IPS-11a (cell line): Measurements from ENCODE around the gene MYPN.
"Not testable (repeated sequence)": the region's sequence is repeated elsewhere in the genome, so short reads cannot be mapped to it uniquely, and the experiment has no call there.

Experiments
- H3K4me3 ChIP-seq: one replicate; pipeline ENCODE4 v1.5.1; 2013; ENCODE audit warnings: low read depth, low read length, control low read depth

MYPN gene

GRCh38 chr10:68166871-68167585 is 57.7 kb downstream of the MYPN start:
- no peak overlapping the region for H3K4me3 ChIP-seq

GRCh38 chr10:68167586-68168189 is 58.4 kb downstream of the MYPN start:
- no peak overlapping the region for H3K4me3 ChIP-seq

GRCh38 chr10:68171539-68172080 is 62.3 kb downstream of the MYPN start:
- no peak overlapping the region for H3K4me3 ChIP-seq

- no peak overlapping the region for H3K4me3 ChIP-seq
Measured at GRCh38 chr10:68172324-68172723, 63.0 kb downstream of the MYPN start.

- H3K4me3 ChIP-seq = no peak overlapping the region
Measured at GRCh38 chr10:68175949-68176348, 66.7 kb downstream of the MYPN start.

- H3K4me3 ChIP-seq = no peak overlapping the region
Measured at GRCh38 chr10:68176797-68177196, 67.5 kb downstream of the MYPN start.

DNA sequence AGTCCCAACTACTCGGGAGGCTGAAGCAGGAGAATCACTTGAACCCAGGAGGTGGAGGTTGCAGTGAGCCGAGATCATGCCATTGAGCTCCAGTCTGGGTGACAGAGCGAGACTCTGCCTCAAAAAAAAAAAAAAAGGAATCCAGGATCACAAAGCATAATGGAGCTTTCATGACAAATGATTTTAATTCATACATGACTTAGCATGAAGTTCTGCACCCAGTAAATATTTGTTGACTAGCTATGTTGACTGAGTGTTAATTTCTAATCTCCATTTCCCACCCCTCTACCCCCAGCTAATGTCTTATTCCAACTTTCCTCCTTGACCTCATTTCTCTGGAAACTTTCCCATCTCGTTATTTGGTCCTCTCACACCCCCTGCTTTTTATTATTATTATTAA is 69.3 kb downstream of the MYPN start:
- no peak overlapping the region for H3K4me3 ChIP-seq

- H3K4me3 ChIP-seq = no peak overlapping the region
Measured at GRCh38 chr10:68179016-68179415, 69.7 kb downstream of the MYPN start.

DNA sequence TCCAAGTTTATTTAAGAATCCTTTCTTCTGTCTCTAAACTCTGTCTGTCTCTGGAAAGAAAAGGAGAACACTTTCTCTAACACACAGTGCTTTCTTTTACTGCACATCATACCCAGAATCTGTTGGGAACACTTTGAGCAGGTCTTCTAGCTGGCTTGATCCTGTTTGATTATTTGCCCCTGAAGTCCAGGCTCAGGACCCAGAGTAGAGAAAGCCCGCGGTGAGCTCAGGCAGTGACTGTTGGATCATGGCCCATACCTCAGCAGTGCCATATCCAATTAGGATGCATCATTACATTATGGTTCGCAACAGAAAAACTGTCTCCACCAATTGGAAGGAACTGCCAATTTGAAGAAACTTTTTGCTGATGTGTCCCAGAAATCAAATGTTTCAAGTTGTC is 71.2 kb downstream of the MYPN start:
- no peak overlapping the region for H3K4me3 ChIP-seq

GRCh38 chr10:68184546-68184945 is 75.3 kb downstream of the MYPN start:
- no peak overlapping the region for H3K4me3 ChIP-seq

- no peak overlapping the region for H3K4me3 ChIP-seq
Measured at GRCh38 chr10:68185085-68185484, 75.8 kb downstream of the MYPN start.

GRCh38 chr10:68188835-68189234 is 79.5 kb downstream of the MYPN start:
- no peak overlapping the region for H3K4me3 ChIP-seq

- no peak overlapping the region for H3K4me3 ChIP-seq
Measured at GRCh38 chr10:68192113-68192512, 82.8 kb downstream of the MYPN start.

DNA sequence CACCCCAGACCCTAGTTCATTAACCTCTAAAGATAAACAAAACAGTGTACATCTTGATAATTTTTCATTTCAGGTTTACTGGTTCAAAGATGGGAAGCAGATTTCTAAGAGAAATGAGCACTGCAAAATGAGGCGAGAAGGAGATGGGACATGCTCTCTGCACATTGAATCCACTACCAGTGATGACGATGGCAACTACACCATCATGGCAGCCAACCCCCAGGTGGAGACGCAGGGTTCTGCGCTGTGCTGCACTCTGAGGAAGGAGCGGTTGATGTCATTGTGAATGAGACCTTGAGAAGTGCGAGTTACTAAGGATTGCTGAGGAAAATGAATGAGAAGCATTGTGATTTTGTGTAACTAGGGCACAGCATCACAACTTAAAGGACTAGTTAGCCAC is 85.0 kb downstream of the MYPN start:
- no peak overlapping the region for H3K4me3 ChIP-seq

GRCh38 chr10:68195776-68196175 is 86.5 kb downstream of the MYPN start:
- not testable (repeated sequence) for H3K4me3 ChIP-seq

- H3K4me3 ChIP-seq = no peak overlapping the region
Measured at GRCh38 chr10:68196701-68197100, 87.4 kb downstream of the MYPN start.

DNA sequence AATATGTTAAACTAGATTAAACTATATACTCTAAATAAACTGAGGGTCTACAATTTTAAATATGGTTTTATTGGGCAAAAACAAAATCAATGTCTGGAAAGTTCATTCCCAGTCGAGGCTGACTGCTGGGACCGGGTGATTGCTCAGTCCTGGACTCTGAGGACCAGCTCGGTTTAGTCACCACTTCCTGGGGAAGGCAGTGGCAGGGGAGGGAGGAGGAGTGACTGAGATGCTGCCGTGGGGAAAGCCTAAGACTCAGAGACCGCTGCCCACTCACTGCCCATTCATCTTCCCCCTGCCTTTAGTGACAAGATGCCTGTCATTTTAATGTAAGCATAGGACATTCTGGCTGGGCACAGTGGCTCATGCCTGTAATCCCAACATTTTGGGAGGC is 93.7 kb downstream of the MYPN start:
- no peak overlapping the region for H3K4me3 ChIP-seq

DNA sequence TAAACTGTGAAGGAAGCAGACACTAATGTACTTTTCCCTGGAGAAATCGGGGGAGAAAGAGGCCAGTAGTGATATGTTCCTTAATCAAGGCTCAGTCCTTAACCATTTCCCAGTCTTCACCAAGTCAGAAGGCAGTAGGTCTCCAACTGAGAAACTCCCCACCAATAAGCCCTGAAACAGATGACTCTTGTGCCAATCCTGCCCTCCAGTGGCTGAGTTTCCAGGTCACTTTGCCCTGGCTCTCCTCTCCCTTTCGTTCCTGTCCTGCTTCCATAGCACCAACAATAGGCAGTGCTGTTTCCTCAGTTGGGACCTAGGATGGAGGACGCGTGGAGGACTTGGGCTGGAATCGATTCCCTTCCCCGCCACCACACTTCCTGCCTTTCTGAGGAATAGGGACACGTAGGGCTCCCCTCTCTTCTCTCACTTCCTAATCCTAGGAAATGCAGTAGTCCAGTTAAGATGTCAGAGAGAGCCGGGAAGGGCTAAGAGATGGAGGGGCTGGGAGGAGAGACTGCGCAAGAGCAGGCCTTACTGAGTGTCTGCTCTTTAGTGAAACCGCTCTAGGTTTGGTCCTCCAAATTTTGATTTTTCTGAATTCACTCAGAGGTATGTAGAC is 99.2 kb downstream of the MYPN start:
- no peak overlapping the region for H3K4me3 ChIP-seq

DNA sequence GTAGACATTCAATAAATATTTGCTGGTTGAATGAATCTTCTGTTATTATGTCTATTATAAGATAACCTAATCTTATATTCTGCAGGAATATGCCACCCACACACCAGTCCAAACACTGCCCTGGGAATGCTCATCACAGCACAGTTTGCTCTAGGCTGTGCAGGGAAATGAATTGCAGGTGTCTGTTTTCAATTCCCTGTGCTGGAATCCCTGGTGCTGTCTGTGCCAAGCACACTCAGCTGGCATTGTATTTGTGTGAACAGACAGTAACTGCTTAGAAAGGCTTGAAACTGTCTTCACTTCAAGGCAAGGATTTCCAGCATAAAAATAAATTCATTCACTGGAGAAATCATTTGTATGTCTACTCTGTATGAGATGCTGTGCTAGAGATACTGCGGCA is 102.4 kb downstream of the MYPN start:
- H3K4me3 ChIP-seq = no peak overlapping the region

- H3K4me3 ChIP-seq = no peak overlapping the region
Measured at GRCh38 chr10:68212721-68213352, 103.5 kb downstream of the MYPN start.

DNA sequence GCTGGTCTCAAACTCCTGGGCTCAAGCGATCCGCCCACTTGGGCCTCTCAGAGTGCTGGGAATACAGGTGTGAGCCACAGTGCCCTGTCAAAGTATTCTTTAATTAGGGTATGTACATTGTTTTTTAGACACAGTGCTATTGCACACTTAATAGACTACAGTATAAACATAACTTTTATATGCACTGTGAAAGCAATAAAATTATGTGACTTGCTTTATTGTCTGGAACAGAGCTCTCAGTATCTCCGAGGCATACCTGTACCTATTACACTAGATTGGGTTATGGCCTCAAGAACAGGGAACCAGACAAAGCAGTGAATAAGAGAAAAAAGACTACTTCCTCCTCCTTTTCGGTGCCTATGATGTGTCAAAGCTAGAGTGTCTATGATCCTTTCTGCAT is 109.5 kb downstream of the MYPN start:
- H3K4me3 ChIP-seq = no peak overlapping the region

DNA sequence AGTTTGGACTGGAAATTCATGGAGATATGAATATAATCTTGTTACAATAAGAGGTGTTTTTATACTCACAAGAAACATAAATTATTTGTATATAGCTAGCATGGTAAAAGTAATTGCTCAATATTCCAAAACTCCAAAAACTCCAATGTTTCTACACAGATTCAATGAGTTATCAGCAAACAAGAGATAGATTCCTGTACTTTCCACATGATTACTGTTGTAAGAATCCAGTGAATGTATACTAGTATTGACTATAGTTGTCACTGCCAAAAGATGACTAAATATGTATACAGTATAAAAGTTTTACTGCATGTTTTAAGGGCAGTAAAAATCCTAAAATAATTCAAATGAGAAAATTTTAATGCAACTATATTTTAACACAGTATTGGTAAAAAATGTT is 111.9 kb downstream of the MYPN start:
- no peak overlapping the region for H3K4me3 ChIP-seq
